CD4-positive, alpha-beta T cell treated with Interleukin-17A for 1 hour (primary cell): Measurements from ENCODE around the gene PIP4K2C.
A peak's percentile ranks its signal among the peaks of the same experiment; 100 is the strongest.
"Not testable (repeated sequence)": the region's sequence is repeated elsewhere in the genome, so short reads cannot be mapped to it uniquely, and the experiment has no call there.

Experiments
- DNase-seq: peaks from one replicate; pipeline ENCODE4 v3.0.0-alpha.2; 2020

PIP4K2C gene

GRCh38 chr12:57611108-57611826 is 20.3 kb downstream of the PIP4K2C start, which contains the start of gene ARHGEF25:
TSS of gene ARHGEF25 (plus strand) at chr12:57611435. CDS start at chr12:57611895, 460 bp downstream.
- DNase-seq, result peak; percentile 54

- DNase-seq, result no peak
Measured at GRCh38 chr12:57611827-57612710, 21.1 kb downstream of the PIP4K2C start.

- no peak for DNase-seq
Measured at GRCh38 chr12:57612711-57613426, 21.9 kb downstream of the PIP4K2C start.

GRCh38 chr12:57613427-57614109 is 22.6 kb downstream of the PIP4K2C start:
- no peak for DNase-seq

- no peak for DNase-seq
Measured at GRCh38 chr12:57614178-57614947, 23.4 kb downstream of the PIP4K2C start.

- DNase-seq, result no peak
Measured at GRCh38 chr12:57614948-57615500, 24.0 kb downstream of the PIP4K2C start.

- no peak for DNase-seq
Measured at GRCh38 chr12:57615637-57616036, 24.6 kb downstream of the PIP4K2C start.

- no peak for DNase-seq
Measured at GRCh38 chr12:57616383-57617101, 25.6 kb downstream of the PIP4K2C start.

GRCh38 chr12:57617942-57618341 is 26.9 kb downstream of the PIP4K2C start:
- no peak for DNase-seq

- not testable (repeated sequence) for DNase-seq
Measured at GRCh38 chr12:57618431-57618830, 27.4 kb downstream of the PIP4K2C start.

GRCh38 chr12:57618966-57619433 is 28.0 kb downstream of the PIP4K2C start:
- no peak for DNase-seq

- no peak for DNase-seq
Measured at GRCh38 chr12:57619434-57620244, 28.6 kb downstream of the PIP4K2C start.

GRCh38 chr12:57620245-57620935 is 29.4 kb downstream of the PIP4K2C start:
- DNase-seq, result no peak

- no peak for DNase-seq
Measured at GRCh38 chr12:57620936-57621496, 30.0 kb downstream of the PIP4K2C start.

GRCh38 chr12:57621497-57622292 is 30.7 kb downstream of the PIP4K2C start:
- DNase-seq, result peak; percentile 60

- no peak for DNase-seq
Measured at GRCh38 chr12:57622293-57623245, 31.6 kb downstream of the PIP4K2C start.

GRCh38 chr12:57623385-57623784 is 32.4 kb downstream of the PIP4K2C start:
- no peak for DNase-seq
